NK-92 (cell line): ENCODE results near the gene ALOX12B.
"Not testable (repeated sequence)": the region's sequence is repeated elsewhere in the genome, so short reads cannot be mapped to it uniquely, and the experiment has no call there.

Experiments used
- DNase-seq: peaks from one replicate; lab custom pipeline; 2025; ENCODE audit not compliant: unreplicated experiment; lab: John Stamatoyannopoulos, UW

Gene ALOX12B

DNA sequence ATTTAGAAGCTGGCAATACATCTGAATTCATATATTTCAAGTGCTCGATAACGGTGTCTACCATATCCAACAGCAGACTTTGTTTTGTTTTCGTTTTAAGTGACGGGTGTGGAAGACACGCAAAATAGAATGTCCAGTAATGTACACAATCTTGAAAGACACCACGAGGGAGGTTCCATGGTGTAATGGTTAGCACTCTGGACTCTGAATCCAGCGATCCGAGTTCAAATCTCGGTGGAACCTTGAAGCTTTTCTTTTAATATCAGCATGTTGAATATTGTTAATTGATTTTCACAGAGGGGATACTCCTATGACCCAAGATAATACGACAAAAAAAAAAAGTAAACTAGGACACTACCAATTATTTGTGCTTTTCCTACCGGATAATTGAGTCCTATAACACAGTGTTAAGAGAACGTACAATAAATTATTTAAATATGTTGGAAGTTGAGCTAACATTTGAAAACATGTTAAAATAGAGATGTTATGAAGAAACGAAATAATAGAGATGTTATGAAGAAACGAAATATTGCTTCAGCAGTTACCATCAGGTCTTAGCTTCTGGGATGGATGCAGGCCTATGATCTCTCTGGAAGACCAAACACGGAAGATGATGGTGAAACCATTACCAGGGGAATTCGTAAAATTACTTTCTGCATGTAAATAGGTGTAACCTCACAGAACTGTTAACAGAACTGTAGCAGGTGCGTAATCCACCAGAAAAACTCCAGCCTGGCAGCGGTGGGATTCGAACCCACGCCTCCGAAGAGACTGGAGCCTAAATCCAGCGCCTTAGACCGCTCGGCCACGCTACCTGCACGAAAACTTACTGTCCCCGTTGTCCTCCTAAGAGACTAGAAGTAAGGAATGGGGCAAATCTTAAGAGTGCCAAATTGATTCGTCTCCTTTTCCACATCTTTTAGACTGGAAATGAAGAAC is 32.3 kb upstream of the ALOX12B start:
- peak; percentile 13 for DNase-seq

DNA sequence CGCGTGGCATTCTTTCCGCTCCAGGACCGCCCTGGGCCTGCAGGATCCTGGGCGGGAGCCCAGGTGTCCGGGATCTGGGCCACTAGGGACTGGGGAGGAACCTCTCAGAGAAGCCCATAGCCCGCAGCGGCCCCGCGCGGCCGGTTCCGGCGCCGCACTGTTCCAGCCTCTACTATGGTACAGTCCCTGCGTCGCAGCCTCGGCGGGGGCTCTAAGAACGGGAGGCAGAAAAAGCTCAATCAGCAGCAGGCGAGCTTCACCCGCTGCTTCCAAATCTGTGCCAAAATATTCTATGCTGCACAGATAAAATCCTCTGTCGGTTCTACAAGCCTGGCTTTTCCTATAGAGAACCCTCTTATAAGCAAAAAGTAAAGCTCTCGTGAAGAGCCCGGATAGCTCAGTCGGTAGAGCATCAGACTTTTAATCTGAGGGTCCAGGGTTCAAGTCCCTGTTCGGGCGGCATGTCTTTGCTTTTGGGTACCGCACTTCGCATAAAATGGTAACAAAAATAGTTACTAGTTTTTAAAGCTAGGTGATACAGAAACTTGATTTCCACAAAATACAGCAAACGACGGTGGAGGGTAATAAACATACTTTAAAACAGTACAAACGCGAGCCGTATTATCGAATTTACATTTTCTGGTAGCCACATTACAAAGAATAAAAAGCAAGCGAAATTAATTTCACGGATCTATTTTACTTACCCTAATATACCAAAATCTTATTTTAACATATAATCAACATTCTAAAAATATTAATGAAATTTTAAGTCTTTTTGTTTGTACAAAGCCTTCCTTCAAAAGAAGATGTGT is 31.5 kb upstream of the ALOX12B start:
- no peak for DNase-seq

DNA sequence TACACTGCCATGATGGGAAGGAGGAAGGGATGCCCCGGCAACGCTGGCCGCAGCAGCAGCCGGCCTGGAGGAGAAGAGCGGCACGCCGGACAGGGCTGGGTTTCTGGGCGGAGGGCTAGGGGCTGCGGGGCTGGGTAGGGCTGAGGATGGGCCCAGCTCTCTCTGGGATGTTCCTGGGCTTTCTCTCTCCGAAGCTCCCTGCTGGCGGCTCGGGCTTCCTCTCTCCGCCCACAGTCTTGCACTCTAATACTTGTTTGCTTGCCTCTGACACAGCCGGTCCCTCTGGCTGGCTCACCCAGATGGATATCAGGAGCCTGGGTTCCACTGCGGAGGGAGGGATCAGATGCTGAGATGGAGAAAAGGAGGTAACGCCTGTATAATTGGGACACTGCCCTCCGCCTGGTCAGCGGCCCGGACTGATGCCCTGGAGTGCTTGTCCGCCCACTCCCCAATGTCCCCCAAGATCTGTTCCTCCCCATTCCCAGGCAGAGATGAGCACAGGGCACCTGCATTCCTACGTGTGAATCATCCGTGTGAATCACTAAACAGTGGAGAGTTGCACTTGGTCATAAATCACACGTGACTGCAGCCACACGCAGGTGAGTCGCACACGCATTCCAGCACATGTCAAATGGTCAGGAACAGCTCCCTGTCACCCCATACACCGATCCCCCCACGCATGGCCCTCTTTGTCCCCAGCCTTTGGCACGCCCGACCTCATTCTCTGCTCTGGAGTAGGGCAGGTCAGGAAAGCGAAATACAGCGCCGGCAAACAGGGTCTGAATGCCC is 30.7 kb upstream of the ALOX12B start, which contains the start of gene ALOXE3:
Gene ALOXE3 (minus strand): TSS at position 535 of the 789 bp plus-strand sequence. CDS start 524 bp downstream, at position 11.
- no peak for DNase-seq

DNA sequence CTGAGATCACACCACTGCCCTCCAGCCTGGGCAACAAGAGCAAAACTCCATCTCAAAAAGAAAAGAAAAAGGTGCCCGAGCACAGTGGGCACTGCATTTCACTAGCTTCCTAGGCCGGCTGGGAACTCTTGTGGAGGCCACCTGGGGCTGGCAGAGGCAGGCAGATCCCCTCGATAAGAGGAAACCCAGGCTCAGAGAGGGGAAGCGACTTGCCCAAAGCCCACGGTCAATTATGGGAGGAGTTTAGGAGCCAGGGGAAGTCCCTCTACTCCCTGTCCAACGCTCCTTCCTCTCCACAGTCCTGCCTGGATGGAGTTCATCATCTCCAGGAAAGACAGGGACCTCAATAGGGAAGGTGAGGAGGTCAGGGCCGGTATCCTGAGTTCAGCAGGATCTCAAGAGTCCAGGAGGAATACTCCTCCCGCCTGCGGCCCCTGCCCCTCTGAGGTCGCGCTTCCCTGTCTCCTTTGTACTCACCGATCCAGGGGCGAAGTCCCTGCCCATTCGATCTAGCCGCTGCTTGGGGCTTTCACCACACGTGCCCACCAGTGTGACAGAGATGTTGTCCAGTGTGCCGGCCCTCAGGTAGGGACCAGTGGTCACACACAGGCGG is 30.0 kb upstream of the ALOX12B start:
- no peak for DNase-seq

DNA sequence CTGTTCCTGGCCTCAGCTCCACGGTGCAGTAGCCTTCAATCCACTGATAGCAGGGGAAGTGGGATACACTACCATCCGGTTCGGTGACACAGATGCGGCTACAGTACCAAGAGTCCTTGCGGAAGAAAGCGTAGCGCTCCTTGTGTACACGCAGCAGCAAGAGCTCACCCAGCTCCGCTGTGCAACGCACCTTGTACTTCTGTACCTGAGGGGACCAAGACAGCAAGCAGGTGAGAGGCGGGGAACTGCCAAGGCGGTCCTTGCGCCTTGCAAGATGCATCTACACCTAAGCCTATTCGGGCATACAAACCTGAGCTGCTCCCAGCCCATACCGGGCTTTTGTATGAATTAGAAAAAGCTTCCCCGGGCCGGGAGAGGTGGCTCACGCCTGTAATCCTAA is 29.3 kb upstream of the ALOX12B start:
- DNase-seq = no peak

DNA sequence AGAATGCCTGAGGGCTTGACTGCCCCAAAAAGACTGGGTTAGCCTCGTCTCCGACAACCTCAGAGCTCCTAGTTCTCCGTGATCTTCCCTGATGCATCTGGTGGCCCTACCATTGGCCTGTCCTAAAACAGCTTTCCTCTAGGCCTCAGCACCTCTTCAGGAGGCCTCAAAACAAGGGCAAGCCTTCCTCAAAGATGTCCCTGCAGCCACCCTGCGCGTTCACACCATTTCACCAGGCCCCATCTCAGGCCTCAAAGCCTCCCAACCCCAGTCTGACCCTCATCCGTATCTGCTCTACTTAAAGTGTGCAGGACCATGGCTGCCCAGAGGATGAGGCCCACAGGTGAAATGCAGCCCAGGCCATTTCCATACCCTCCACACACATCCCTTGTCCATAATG is 23.4 kb upstream of the ALOX12B start:
- no peak for DNase-seq

DNA sequence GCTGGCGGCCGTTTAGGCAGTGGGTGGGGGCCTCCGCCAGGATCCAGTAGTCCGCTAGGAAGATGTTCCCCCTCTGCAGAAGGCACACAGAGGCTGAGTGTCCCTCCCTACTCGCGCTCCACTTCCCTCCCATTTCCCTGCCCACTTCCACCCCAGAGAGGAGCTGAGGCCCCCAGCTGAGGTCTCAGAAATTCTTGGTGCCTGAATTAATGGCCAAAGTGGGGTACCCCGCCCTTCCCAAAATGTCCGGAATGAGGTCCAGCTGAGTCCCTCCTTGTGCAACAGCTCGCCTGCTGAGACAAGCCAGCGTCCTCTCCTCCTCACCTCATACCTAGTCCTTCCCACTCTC is 22.9 kb upstream of the ALOX12B start:
- DNase-seq = no peak

DNA sequence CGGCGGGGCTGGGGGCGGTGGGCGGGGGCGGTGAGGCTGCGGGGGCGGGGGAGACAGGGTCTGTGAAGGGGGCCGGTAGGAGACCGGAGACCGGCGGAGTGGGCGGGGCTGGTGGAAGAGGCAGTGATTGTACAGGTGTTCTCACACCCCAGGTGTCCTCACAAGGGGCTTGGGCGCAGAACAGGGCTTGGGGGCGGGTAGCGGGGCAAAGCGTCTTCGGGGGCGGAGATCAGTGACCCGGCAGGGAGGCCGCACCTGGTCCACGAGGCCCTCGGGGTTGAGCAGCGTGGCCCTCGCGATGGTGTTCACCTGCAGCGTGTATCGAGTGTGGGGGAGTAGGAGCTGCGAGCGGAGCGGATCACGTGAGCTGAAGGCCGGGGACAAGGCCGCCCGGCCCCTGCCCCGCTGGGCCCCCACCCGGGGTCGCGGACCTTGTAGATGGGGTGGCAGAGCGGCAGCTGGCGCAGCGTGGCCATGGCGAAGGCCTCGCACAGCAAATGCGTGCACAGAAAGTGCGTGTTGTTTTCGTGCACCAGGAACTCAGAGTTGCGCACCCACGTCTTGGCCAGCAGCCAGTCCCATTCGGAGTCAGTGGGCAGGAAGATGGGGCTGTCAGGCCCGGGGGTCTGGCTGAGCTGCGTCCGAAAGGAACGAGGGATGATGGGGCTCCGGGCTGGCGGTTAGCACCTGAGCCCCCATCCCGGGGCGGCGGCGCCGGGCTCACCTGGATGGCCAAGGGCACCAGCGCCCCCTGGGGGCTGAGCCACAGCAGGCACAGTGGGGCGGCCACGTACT is 22.3 kb upstream of the ALOX12B start:
- no peak for DNase-seq

DNA sequence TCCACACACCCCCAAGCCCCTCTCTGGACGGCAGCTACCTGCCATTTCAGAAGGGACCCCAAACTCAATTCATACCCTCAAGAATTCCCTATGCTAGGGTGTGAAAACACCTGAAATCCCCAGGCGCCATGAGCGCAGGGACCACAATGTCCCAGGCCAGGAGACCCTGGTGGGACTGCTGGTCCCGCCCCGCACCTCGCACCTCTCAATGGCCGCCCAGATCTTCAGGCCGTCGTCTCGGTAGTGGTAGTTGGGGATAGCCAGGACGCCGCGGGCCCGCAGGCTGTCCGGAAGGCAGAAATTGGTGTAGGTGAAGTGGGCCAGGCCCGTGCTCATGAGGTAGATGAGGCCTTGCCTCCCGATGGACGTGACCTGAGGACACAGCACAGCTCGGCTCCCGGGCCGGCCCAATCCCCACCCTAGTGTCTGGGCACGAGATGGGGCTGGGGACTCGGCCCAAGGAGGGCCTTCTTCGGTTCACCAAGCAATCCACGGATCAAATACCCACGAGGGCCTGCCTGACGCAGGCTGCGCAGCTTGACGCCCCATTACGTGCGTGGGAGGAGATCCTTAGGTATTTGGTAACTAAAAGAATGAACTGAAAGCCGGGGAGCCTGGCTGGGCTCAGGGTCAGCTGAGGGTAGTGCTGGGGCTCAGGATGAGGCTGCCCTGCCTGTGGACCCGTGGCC is 21.6 kb upstream of the ALOX12B start:
- no peak for DNase-seq

DNA sequence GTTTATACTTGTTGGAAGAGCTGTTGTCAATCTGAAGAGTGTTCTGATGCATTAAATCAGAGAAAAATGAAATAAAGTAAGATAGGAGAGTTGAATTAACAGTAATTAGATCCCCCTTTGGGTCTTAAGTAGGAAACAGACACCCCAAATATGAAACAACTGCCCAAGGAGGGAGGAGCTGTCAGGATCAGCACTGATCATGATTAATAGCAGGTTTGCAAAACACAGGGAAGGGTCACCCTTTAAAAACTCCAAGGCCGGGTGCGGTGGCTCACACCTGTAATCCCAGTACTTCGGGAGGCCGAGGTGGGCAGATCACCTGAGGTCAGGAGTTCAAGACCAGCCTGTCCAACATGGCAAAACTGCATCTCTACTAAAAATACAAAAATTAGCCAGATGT is 19.5 kb upstream of the ALOX12B start:
- DNase-seq = not testable (repeated sequence)

DNA sequence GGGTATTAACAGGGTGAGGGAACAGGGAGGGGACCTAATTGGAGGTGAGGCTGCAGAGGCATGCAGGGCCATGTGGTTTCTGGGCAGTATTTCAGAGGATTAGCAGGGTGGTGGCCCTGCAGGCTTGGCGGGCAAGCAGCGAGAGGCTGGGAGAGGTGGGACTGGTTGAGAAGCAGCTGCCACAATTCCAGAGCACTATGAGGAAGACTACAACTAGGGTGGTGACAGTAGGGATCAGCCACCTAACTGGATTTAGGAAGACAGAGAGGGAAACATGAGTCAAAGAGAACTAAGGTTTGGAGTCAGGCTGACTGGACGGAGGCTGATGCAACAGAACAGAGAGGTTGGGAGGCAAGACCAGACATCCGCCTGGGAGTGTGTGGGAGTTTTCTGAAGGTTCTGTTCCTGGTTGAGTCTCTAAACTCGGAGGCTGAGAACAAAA is 18.5 kb upstream of the ALOX12B start:
- DNase-seq = no peak

DNA sequence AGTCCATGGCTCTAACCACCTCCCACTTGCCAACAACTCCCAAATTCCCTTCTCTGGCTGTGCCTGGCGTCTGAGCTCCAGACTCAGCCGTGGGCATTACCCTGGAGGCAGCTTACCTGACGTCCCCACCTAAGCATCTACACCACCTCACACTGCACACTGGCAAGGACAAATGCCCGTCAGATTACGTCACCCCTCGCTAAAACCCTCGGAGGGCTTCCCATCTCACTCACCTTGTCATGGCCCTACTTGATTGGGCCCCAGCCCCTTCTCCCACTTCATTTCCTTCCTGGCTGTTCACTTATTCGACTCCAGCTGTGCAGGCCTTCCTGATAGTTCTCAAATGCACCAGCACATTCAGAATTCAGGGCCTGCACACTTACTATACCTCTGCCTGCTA is 17.4 kb upstream of the ALOX12B start:
- no peak for DNase-seq

DNA sequence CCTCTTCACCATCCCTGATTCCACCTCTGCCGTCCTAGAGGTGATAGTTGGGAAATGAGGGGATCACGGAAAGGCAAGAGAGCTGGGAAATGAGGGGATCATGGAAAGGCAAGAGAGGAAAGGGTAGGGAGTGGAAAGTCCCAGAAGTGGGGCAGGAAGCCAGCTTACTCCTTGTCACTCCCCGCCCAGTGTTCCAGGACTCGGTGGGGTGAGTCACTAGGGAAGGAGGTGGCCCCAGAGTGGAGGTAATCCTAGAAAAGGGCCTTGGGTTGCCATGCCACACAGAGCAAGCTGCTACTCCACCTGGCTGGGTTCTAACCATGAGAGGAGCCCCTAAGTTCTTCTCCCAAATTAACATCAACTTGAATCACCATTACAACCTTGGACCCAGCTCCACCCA is 16.0 kb upstream of the ALOX12B start:
- DNase-seq = no peak

DNA sequence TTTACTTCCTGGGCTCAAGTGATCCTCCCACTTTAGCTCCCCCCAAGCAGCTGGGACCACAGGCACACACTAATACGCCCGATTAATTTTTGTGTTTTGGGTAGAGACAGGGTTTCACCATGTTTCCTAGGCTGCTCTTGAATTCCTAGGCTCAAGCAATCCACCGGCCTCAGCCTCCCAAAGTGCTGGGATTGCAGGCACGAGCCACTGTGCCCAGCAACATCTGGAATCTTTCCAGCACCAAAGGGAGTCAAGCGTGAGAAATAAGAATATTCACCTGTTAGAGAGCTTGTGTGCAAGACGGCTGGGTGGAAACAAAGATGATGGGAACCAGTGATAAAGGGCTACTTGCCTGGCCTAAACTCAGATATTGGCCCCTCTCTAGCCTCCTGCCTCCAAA is 14.2 kb upstream of the ALOX12B start:
- DNase-seq = no peak

DNA sequence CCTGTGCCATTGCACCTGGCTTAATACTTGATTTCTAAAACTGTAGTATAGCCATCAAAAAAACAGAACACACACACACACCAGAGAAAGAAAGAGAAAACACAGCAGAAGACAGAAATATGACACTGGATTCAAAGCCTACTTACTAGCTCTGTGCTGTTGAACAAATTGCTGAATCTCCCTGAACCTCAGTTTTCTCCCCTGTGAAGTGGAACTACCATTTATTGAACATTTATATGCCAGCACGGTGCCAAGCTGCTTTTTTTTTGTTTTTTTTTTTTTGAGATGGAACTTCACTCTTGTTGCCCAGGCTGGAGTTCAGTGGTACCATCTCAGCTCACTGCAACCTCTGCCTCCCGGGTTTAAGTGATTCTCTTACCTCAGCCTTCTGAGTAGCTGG is 13.2 kb upstream of the ALOX12B start:
- no peak for DNase-seq

DNA sequence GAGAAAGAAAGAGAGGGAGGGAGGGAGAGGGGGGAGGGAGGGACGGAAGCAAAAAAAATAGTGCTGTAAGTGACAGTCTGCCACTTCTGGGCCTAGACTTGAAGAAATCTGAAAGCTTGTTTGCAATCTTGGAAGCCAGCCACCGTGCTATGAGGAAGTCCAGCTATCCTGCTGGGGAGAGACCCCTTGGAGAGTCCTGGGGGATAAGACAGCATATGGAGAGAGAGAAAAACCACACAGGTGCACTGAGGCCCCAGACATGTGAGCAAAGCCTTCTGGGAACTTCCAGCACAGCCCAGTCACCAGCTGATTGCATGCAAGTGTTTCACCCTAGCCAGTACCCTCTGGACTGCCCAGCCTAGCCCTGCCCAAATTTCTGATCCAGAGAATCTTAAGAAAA is 12.6 kb upstream of the ALOX12B start:
- no peak for DNase-seq

DNA sequence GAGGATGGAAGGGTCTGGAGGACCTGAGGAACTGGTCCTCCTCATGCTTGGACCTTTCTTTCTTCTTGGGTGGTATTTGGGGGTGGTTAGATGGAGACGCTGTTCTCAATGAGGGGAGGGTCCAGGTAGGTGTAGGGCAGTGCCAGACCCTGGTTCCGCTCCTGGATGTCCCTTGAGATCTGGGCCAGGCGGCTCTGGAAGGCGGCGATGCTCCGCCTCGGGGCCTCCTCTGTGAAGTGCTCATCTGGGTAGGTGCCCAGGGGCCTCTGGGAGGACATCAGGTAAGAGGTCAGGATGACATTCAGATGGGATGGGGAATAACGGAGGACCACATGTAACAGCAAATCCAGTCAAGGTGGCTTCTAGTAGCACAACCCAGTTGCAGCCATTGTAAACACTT is 9.0 kb upstream of the ALOX12B start:
- DNase-seq = no peak

DNA sequence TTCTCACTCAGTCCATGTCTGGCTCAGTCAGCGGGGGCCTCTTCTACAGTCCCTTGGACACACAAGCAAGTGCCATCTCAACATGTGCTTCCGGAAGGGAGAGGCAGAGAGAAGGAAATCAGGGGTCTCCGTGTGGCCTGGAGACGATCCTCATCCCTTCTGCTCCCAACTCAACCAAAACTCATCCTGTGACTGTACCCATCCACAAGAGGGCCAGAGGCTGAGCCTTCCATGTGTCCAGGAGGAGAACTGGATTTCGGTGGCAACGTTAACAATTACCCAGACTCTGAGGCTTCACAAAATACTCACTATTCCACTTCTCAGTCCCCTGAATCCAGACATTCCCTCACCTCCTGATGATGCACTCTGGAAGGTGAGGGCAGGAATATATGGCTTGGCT is 7.8 kb upstream of the ALOX12B start:
- DNase-seq = no peak

DNA sequence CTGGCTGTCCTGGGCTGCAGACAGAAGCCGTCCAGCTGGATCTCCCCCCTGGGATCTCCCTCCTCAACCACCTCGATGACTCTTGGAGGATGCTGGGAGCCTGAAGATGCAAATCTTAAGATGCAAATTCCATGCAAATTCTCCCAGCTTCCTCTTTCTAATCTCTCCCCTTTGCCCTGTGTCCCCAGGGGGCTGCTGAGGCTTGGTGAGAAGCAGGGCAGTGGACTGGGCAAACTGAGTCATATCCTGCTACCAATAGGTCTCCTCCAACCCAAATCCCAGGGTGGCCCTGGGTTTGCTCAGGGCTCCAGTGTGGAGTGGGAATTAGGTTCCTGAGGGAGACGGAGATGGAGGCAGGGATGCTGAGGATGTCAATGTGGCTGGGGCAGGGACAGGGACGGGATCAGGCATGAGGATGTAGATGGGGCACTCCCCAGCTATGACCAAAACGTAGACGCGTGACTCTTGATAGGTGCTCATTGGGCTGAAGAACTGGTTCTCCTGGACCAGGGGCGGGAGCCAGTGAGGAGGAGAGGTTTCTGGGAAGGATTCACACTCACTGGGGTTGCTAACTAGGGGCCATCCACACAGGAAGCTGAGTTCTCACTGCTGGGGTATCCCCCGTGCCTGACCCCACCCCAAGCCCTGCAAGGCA is 3.6 kb upstream of the ALOX12B start:
- DNase-seq = no peak
